AG04450 (cell line): ENCODE data around the gene CCT6B. TPM values are rescaled to one million over a fixed set of nuclear protein-coding genes. Genes with fewer than 3 reads are reported as not detected.
"Not testable (repeated sequence)": the region's sequence is repeated elsewhere in the genome, so short reads cannot be mapped to it uniquely, and the experiment has no call there.

Experiments
- CTCF ChIA-PET: fragments of 300-600, 350-600 bp; formaldehyde crosslinking; extraction: SDS; loops from one replicate; lab custom pipeline; 2022; ENCODE audit warnings: antibody characterized with exemption, inconsistent platforms; lab: Charles Lee
- POLR2A ChIA-PET: fragments of 350-600 bp; formaldehyde crosslinking; extraction: SDS; loops from one replicate; lab custom pipeline; 2021; ENCODE audit warnings: antibody characterized with exemption, inconsistent platforms; lab: Yijun Ruan, JAX
- DNase-seq: peaks from one replicate; pipeline ENCODE4 v3.0.0-alpha.2; 2011; ENCODE audit warnings: low read depth, low spot score
- H3K27ac ChIP-seq: one replicate; pipeline ENCODE4 v1.5.1; 2012; ENCODE audit warnings: low read depth, low read length, control low read depth
- H3K27me3 ChIP-seq: one replicate; pipeline ENCODE4 v1.6.0; 2012; ENCODE audit warnings: low read length; ENCODE audit not compliant: control insufficient read depth, insufficient read depth
- H3K4me3 ChIP-seq: 2 replicates; pipeline ENCODE4 v1.5.1; 2011; ENCODE audit warnings: mild to moderate bottlenecking, low read depth, low read length, control low read depth
- H3K9me3 ChIP-seq: 2 replicates; pipeline ENCODE4 v1.5.1; 2012; ENCODE audit warnings: low read length; ENCODE audit not compliant: control insufficient read depth, insufficient read depth
- polyA plus RNA-seq: library from polyadenylated mRNA; depleted of rRNA; stranded (reverse); fragments of >200 nt; gene quantifications from 2 replicates; pipeline ENCODE4 v1.2.3, GENCODE V29; 2011
- TF ChIP-seq, protein P1 (sequence below): IDR thresholded peaks from 2 replicates; pipeline ENCODE4 v1.5.1; 2011; ENCODE audit warnings: low read depth, low read length, control low read depth, inconsistent platforms

The CCT6B gene
- polyA plus RNA-seq, 1 experiment: 2.3 TPM

GRCh38 chr17:34979153-34979552 lies 17.9 kb upstream of the CCT6B start:
- Histone ChIP-seq H3K27ac (no peak overlapping the region), H3K9me3 (no peaks in the 10 kb centered on the region), H3K4me3 (no peak overlapping the region), H3K27me3 (no peaks in the 10 kb centered on the region)
- no peak for DNase-seq
- TF ChIP-seq, protein P1, sequence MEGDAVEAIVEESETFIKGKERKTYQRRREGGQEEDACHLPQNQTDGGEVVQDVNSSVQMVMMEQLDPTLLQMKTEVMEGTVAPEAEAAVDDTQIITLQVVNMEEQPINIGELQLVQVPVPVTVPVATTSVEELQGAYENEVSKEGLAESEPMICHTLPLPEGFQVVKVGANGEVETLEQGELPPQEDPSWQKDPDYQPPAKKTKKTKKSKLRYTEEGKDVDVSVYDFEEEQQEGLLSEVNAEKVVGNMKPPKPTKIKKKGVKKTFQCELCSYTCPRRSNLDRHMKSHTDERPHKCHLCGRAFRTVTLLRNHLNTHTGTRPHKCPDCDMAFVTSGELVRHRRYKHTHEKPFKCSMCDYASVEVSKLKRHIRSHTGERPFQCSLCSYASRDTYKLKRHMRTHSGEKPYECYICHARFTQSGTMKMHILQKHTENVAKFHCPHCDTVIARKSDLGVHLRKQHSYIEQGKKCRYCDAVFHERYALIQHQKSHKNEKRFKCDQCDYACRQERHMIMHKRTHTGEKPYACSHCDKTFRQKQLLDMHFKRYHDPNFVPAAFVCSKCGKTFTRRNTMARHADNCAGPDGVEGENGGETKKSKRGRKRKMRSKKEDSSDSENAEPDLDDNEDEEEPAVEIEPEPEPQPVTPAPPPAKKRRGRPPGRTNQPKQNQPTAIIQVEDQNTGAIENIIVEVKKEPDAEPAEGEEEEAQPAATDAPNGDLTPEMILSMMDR: no peak
- ChIA-PET CTCF (interaction anchor here (0.6 to 2.8 kb wide), 3 partner anchors 20 to 1163 kb away, joined by 3 to 8 read pairs (median 3); no protein-coding TSS in a partner anchor), POLR2A (interaction anchor here (0.8 to 1.2 kb wide), 3 partner anchors 10 to 103 kb away, joined by 3 read pairs; no protein-coding TSS in a partner anchor)

DNA sequence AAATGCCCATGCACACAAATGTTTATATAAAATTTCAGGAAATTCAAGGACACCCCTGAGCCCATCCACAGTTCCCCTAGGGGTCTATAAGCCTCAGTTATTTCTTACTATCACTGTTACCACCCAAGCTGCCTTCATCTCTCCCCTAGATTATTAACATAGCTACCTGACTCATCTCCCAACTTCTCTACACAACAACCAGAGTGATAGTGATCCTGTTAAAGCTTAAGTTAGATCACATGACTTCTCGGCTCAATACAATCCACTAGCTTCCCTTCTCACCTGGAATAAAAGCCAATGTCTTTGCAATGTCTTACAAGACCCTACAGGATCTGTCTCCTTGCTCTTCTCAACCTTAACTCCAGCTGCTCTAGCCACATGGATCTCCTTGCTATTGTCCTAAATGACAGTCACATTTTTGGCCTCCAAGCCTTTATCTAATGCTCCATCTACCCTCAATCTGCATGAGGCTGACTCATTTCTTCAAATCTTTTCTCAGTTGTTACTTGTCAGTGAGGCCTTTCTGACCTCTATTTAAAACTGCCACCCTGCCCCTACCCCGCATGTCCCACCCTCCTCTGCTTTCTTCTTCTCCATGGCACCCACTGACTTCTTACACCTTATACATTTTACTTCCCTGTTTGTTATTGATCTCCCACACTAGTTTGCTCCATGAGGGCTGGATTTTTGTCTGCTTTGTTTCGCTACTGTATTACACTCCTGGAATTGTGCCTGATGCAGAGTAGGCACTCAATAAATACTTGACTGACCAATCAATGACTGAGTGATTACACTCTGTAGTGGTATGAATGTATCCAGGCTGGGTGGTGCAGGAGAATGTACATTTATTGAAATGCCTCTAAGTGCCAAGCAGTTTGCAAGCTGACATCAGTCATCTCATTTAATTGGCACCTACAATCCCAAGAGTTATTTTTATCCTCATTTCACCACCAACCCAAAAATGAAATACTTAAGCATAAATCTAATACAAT lies 13.8 kb upstream of the CCT6B start:
- no peak overlapping the region for H3K27ac ChIP-seq
- POLR2A ChIA-PET: no interaction called here
- TF ChIP-seq, protein P1: no peak

GRCh38 chr17:34974179-34974578 lies 12.9 kb upstream of the CCT6B start:
- ChIA-PET CTCF (no interaction called here), POLR2A (no interaction called here)
- Histone ChIP-seq H3K4me3 (no peak overlapping the region), H3K27me3 (no peaks in the 10 kb centered on the region), H3K27ac (no peak overlapping the region), H3K9me3 (no peaks in the 10 kb centered on the region)
- TF ChIP-seq, protein P1: no peak
- DNase-seq: no peak

More for the DNA sequence above, 13.8 kb upstream of the CCT6B start:
- CTCF ChIA-PET: no interaction called here
- no peaks in the 10 kb centered on the region for H3K27me3 ChIP-seq
- H3K9me3 ChIP-seq: no peaks in the 10 kb centered on the region
- DNase-seq: no peak
- no peak overlapping the region for H3K4me3 ChIP-seq

DNA sequence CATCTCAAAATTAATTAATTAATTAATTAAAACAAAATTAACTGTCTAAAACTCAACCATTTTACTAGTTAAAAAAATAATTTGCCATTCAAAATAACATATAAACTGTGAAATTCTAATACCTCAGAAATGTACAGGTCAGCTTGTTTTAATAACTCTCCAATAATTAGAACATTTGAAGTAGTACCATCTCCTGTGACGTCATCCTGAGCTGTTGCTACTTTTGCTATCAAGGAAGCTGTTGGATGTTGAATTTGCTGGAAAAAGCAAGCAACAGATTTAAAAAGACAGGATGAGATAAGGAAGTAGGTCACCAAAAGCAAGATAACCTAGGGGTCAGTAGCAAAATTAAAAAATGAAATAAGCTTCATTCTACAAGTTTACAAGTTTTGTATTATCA lies 2.8 kb downstream of the CCT6B start:
- TF ChIP-seq, protein P1: no peak
- no peak overlapping the region for H3K27ac ChIP-seq
- ChIA-PET CTCF (interaction anchor here (1.5 kb wide), 1 partner anchor 131 kb away, joined by 4 read pairs; no protein-coding TSS in a partner anchor), POLR2A (no interaction called here)
- peaks cover 3% of the 10 kb centered on the region for H3K27me3 ChIP-seq
- H3K4me3 ChIP-seq: no peak overlapping the region
- H3K9me3 ChIP-seq: no peaks in the 10 kb centered on the region; the same call in 1 of the 2 replicates
- DNase-seq: no peak

DNA sequence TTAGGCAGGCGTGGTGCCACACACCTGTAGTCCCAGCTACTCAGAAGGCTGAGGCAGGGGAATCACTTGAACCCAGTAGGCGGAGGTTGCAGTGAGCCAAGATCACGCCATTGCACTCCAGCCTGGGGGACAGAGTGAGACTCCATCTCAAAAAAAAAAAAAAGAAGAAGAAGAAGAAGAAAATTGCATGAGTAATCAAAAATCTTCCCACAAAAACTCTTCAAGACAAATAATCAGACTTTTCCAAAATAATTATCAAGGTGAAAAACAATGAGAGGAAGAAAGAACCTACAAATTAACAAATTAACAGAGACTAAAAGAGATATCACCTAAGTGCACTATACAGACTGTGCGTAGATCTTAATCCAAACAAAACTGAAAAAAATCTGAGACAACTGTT lies 10.5 kb downstream of the CCT6B start:
- H3K27me3 ChIP-seq, DNase-seq, H3K9me3 ChIP-seq, H3K4me3 ChIP-seq, H3K27ac ChIP-seq, POLR2A ChIA-PET: not testable (repeated sequence)
- CTCF ChIA-PET: interaction anchor here (0.8 kb wide), 1 partner anchor 139 kb away, joined by 4 read pairs; no protein-coding TSS in a partner anchor
